Measurements from ENCODE around the gene RAB6B.

RAB6B gene

DNA sequence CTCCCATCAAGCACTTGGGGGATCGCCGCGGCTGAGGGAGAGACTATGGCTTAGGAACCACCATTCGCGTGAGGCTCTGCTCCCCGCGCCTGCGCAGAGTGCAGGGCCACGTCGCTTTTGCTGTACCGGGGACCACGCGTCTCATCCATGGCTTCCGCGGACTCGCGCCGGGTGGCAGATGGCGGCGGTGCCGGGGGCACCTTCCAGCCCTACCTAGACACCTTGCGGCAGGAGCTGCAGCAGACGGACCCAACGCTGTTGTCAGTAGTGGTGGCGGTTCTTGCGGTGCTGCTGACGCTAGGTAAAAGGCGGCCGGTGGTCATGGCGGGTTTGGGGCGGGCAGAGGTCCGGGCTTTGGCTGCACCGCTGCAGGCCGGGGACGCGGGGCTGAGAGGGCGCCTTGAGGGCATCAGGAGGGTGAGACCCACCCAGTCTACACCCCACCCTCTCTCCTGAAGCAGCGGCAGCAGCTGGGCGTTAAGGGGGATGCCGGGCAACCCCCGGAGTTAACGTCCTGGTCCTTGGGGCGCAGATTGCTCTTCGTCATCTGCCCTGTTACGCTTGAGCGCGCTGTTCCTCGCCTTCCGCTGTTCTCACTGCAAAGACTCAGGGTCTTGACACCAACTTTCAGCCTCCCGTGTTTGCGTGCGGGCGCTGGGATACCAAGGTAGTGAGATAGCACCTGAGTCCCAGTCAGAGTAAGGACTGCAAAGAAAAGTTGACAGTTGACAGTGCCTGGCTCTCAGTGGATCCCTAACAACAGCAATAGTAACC, 89.8 kb downstream of the RAB6B start, which contains the start of gene SRPRB (continued):
- TF ChIP-seq, protein P1, sequence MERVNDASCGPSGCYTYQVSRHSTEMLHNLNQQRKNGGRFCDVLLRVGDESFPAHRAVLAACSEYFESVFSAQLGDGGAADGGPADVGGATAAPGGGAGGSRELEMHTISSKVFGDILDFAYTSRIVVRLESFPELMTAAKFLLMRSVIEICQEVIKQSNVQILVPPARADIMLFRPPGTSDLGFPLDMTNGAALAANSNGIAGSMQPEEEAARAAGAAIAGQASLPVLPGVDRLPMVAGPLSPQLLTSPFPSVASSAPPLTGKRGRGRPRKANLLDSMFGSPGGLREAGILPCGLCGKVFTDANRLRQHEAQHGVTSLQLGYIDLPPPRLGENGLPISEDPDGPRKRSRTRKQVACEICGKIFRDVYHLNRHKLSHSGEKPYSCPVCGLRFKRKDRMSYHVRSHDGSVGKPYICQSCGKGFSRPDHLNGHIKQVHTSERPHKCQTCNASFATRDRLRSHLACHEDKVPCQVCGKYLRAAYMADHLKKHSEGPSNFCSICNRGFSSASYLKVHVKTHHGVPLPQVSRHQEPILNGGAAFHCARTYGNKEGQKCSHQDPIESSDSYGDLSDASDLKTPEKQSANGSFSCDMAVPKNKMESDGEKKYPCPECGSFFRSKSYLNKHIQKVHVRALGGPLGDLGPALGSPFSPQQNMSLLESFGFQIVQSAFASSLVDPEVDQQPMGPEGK (CRISPR knock-in tag; IDR thresholded peaks at IDR 0.05; ENCODE audit: borderline replicate concordance) = no peak
- TF ChIP-seq CSDC2 (CRISPR knock-in tag; IDR thresholded peaks at IDR 0.05) = no peak
- no peak for TF ChIP-seq GLIS3 (CRISPR knock-in tag; IDR thresholded peaks at IDR 0.05)
- TF ChIP-seq ZFP3 (CRISPR knock-in tag; IDR thresholded peaks at IDR 0.05) = no peak

DNA sequence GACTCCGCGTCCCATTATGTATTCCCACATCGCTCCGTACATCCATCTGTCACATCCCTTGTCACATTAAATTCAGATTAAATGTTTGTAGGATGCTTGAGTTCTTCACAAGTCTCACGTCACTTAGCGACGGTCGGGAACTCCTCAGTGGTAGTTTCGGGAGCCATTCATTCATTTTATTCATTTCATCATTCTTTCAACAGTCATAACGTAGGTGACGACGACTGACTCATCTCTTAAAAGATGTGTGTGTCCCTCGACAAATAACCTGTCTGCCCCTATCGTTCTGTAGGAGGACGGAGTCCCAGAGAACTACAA, 90.3 kb downstream of the RAB6B start:
- no peak for ATAC-seq

DNA sequence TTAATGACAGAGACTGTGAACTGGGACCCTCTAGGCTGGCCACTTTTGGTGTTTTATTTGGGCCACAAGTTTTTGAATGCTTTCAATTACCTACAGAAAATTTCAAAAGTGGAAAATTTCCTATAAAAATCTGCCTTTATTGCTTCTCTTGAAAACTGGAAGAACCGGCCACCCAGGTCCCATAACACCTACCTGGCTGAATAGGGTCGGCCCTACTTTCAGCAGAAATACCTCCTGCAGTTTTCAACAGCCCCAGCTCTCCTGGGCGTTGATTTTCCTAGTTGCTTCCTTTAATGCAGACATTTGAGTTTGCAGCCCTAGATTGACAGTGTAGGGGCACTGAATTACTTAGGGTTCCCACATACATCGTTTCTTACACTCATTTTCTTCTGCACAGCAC, 90.8 kb downstream of the RAB6B start:
- ATAC-seq = no peak
- no peak for TF ChIP-seq RARB (CRISPR knock-in tag; IDR thresholded peaks at IDR 0.05)
- no peak for TF ChIP-seq CREB5 (CRISPR knock-in tag; IDR thresholded peaks at IDR 0.05; ENCODE audit: low read depth)
- TF ChIP-seq ZNF8 (CRISPR knock-in tag; IDR thresholded peaks at IDR 0.05) = no peak
- no peak for TF ChIP-seq ZC3H10 (CRISPR knock-in tag; IDR thresholded peaks at IDR 0.05)
- no peak for TF ChIP-seq CSDC2 (CRISPR knock-in tag; IDR thresholded peaks at IDR 0.05)
- TF ChIP-seq ARNTL (CRISPR knock-in tag; IDR thresholded peaks at IDR 0.05; ENCODE audit: borderline replicate concordance, low read depth) = no peak
- TF ChIP-seq TOX (CRISPR knock-in tag; IDR thresholded peaks at IDR 0.05; ENCODE audit: borderline replicate concordance) = no peak
- TF ChIP-seq ZFP30 (CRISPR knock-in tag; IDR thresholded peaks at IDR 0.05) = no peak
- TF ChIP-seq PPARA (CRISPR knock-in tag; IDR thresholded peaks at IDR 0.05; ENCODE audit: borderline replicate concordance) = no peak
- TF ChIP-seq ZNF70 (CRISPR knock-in tag; IDR thresholded peaks at IDR 0.05) = no peak
- TF ChIP-seq SNAI2 (CRISPR knock-in tag; IDR thresholded peaks at IDR 0.05) = no peak
- no peak for TF ChIP-seq OSR1 (CRISPR knock-in tag; IDR thresholded peaks at IDR 0.05)

More for the DNA sequence above, 90.3 kb downstream of the RAB6B start:
- TF ChIP-seq ZFP30 (CRISPR knock-in tag; IDR thresholded peaks at IDR 0.05) (no peak), TSHZ2 (CRISPR knock-in tag; IDR thresholded peaks at IDR 0.05) (no peak), ZNF70 (CRISPR knock-in tag; IDR thresholded peaks at IDR 0.05) (no peak), CSRNP3 (CRISPR knock-in tag; IDR thresholded peaks at IDR 0.05) (no peak), ZFP3 (CRISPR knock-in tag; IDR thresholded peaks at IDR 0.05) (no peak), CREB5 (CRISPR knock-in tag; IDR thresholded peaks at IDR 0.05; ENCODE audit: low read depth) (no peak)

DNA sequence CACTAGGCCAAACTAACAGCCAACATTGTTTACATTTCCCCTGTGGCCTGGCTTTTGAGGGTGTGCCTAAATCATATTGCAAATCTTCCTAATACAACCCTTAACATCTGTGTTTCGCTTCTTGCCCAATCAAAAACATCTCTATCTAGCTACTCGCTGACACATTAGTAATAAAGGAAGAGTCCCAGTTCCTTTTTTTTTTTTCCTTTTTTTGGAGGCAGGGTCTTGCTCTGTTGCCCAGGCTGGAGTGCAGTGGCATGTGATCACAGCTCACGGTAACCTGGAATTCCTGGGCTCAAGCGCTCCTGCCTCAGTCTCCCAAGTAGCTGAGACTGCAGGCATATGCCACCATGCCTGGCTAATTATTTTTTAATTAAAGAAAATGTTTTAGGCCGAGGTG, 92.2 kb downstream of the RAB6B start:
- ATAC-seq = no peak
- TF ChIP-seq BACH2 (CRISPR knock-in tag; IDR thresholded peaks at IDR 0.05; ENCODE audit: borderline replicate concordance) (no peak), ZNF70 (CRISPR knock-in tag; IDR thresholded peaks at IDR 0.05) (no peak), TCF4 (CRISPR knock-in tag; IDR thresholded peaks at IDR 0.05; ENCODE audit: borderline replicate concordance) (no peak), POU6F1 (CRISPR knock-in tag; IDR thresholded peaks at IDR 0.05; ENCODE audit: borderline replicate concordance, low read depth) (no peak), SNAI2 (CRISPR knock-in tag; IDR thresholded peaks at IDR 0.05) (no peak), ESRRG (CRISPR knock-in tag; IDR thresholded peaks at IDR 0.05) (no peak), CREB5 (CRISPR knock-in tag; IDR thresholded peaks at IDR 0.05; ENCODE audit: low read depth) (no peak), CSRNP3 (CRISPR knock-in tag; IDR thresholded peaks at IDR 0.05) (no peak)

All from SK-N-SH treated with all-trans-retinoic acid at 6 μM for 48 hours (cell line).